Measurements from ENCODE around the gene PMPCA. TPM values are rescaled to one million over a fixed set of nuclear protein-coding genes. Genes with fewer than 3 reads are reported as not detected.
"Not testable (repeated sequence)": the region's sequence is repeated elsewhere in the genome, so short reads cannot be mapped to it uniquely, and the experiment has no call there.

The PMPCA gene
- total and polyA plus RNA-seq, 2 donors (not counting 1 experiment from before 2014, with no cell fraction given) = 26.4 to 70.2 TPM

- H3K79me2 ChIP-seq (ENCODE audit: control insufficient read depth, insufficient read depth, low read length) = no peaks in the 10 kb centered on the region
- no peaks in the 10 kb centered on the region for H4K20me1 ChIP-seq (ENCODE audit: control insufficient read depth, extremely low read depth, insufficient read depth, low read length)
- H3K36me3 ChIP-seq (ENCODE audit: control insufficient read depth, insufficient read depth, low read length) = peaks cover 31% of the 10 kb centered on the region
- no peaks in the 10 kb centered on the region for H3K4me1 ChIP-seq (ENCODE audit: control insufficient read depth, extremely low read depth, insufficient read depth, low read length)
- H3K27me3 ChIP-seq (ENCODE audit: control insufficient read depth, insufficient read depth, low read length) = no peaks in the 10 kb centered on the region
- H3K27ac ChIP-seq (ENCODE audit: insufficient read depth, low read length) = no peak overlapping the region
- H3K4me3 ChIP-seq (replicated peaks in 1 of 4; ENCODE audit: control extremely low read depth in 1 of 4, insufficient read depth in 1 of 4, low read depth in 3 of 4, low read length in 4 of 4) = no peak overlapping the region
- H2AFZ ChIP-seq (ENCODE audit: low read length) = no peak overlapping the region
- TF ChIP-seq EZH2 (IDR thresholded peaks at IDR 0.05; ENCODE audit: low read length, missing control alignments) = no peak
- TF ChIP-seq, protein P1, sequence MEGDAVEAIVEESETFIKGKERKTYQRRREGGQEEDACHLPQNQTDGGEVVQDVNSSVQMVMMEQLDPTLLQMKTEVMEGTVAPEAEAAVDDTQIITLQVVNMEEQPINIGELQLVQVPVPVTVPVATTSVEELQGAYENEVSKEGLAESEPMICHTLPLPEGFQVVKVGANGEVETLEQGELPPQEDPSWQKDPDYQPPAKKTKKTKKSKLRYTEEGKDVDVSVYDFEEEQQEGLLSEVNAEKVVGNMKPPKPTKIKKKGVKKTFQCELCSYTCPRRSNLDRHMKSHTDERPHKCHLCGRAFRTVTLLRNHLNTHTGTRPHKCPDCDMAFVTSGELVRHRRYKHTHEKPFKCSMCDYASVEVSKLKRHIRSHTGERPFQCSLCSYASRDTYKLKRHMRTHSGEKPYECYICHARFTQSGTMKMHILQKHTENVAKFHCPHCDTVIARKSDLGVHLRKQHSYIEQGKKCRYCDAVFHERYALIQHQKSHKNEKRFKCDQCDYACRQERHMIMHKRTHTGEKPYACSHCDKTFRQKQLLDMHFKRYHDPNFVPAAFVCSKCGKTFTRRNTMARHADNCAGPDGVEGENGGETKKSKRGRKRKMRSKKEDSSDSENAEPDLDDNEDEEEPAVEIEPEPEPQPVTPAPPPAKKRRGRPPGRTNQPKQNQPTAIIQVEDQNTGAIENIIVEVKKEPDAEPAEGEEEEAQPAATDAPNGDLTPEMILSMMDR (conservative IDR thresholded peaks at IDR 0.05 in 1 of 2, IDR thresholded peaks at IDR 0.05 in 1 of 2; ENCODE audit: low read depth in 1 of 2, low read length in 2 of 2) = no peak
- no peaks in the 10 kb centered on the region for H3K9me3 ChIP-seq (ENCODE audit: control insufficient read depth, insufficient read depth, low read depth, low read length)
- H3K9ac ChIP-seq (ENCODE audit: insufficient read depth, low read length) = no peak overlapping the region
- no peak for DNase-seq (ENCODE audit: low read depth in 2 of 2)
- no peak overlapping the region for H3K4me2 ChIP-seq (ENCODE audit: extremely low read depth, insufficient read depth, low read length)
Measured at GRCh38 chr9:136423432-136424146, 13.1 kb downstream of the PMPCA start.

GRCh38 chr9:136424750-136425362, 14.4 kb downstream of the PMPCA start:
- no peak for DNase-seq (ENCODE audit: low read depth in 2 of 2)
- no peak for TF ChIP-seq EZH2 (IDR thresholded peaks at IDR 0.05; ENCODE audit: low read length, missing control alignments)
- TF ChIP-seq, protein P1 (conservative IDR thresholded peaks at IDR 0.05 in 1 of 2, IDR thresholded peaks at IDR 0.05 in 1 of 2; ENCODE audit: low read depth in 1 of 2, low read length in 2 of 2) = no peak
- peaks cover 32% of the 10 kb centered on the region for H3K36me3 ChIP-seq (ENCODE audit: control insufficient read depth, insufficient read depth, low read length)
- no peak overlapping the region for H3K4me3 ChIP-seq (replicated peaks in 1 of 4; ENCODE audit: control extremely low read depth in 1 of 4, insufficient read depth in 1 of 4, low read depth in 3 of 4, low read length in 4 of 4)
- no peaks in the 10 kb centered on the region for H3K79me2 ChIP-seq (ENCODE audit: control insufficient read depth, insufficient read depth, low read length)
- H4K20me1 ChIP-seq (ENCODE audit: control insufficient read depth, extremely low read depth, insufficient read depth, low read length) = no peaks in the 10 kb centered on the region
- no peak overlapping the region for H3K9ac ChIP-seq (ENCODE audit: insufficient read depth, low read length)
- H3K27ac ChIP-seq (ENCODE audit: insufficient read depth, low read length) = no peak overlapping the region
- no peaks in the 10 kb centered on the region for H3K9me3 ChIP-seq (ENCODE audit: control insufficient read depth, insufficient read depth, low read depth, low read length)
- no peaks in the 10 kb centered on the region for H3K4me1 ChIP-seq (ENCODE audit: control insufficient read depth, extremely low read depth, insufficient read depth, low read length)
- H3K4me2 ChIP-seq (ENCODE audit: extremely low read depth, insufficient read depth, low read length) = no peak overlapping the region
- H2AFZ ChIP-seq (ENCODE audit: low read length) = no peak overlapping the region
- no peaks in the 10 kb centered on the region for H3K27me3 ChIP-seq (ENCODE audit: control insufficient read depth, insufficient read depth, low read length)

DNA sequence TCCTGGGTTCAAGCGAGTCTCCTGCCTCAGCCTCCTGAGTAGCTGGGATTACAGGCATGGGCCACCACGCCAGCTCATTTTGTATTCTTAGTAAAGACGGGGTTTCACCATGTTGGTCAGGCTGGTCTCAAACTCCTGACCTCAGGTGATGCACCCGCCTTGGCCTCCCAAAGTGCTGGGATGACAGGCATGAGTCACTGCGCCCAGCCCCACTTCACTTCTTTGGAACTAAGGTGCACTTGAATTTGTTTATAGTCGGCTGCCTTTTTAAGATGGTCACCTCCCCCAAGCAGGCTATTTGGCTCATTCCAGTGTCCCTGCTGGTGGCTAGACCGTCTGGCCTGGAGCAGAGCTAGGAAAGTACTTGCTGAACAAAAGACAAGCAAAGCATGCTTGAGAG, 14.9 kb downstream of the PMPCA start:
- not testable (repeated sequence) for H3K4me3 ChIP-seq (replicated peaks in 1 of 4; ENCODE audit: control extremely low read depth in 1 of 4, insufficient read depth in 1 of 4, low read depth in 3 of 4, low read length in 4 of 4); DNase-seq (ENCODE audit: low read depth in 2 of 2)
- peaks cover 32% of the 10 kb centered on the region for H3K36me3 ChIP-seq (ENCODE audit: control insufficient read depth, insufficient read depth, low read length)

More for the DNA sequence above, 14.9 kb downstream of the PMPCA start:
- not testable (repeated sequence) for H2AFZ ChIP-seq (ENCODE audit: low read length); H3K4me2 ChIP-seq (ENCODE audit: extremely low read depth, insufficient read depth, low read length); H3K79me2 ChIP-seq (ENCODE audit: control insufficient read depth, insufficient read depth, low read length); H3K27ac ChIP-seq (ENCODE audit: insufficient read depth, low read length); H3K27me3 ChIP-seq (ENCODE audit: control insufficient read depth, insufficient read depth, low read length); H4K20me1 ChIP-seq (ENCODE audit: control insufficient read depth, extremely low read depth, insufficient read depth, low read length); H3K9me3 ChIP-seq (ENCODE audit: control insufficient read depth, insufficient read depth, low read depth, low read length); H3K9ac ChIP-seq (ENCODE audit: insufficient read depth, low read length); H3K4me1 ChIP-seq (ENCODE audit: control insufficient read depth, extremely low read depth, insufficient read depth, low read length)
